Neural cell (in vitro differentiated cells): ENCODE results near the gene ADPRH. TPM values are rescaled to one million over a fixed set of nuclear protein-coding genes. Genes with fewer than 3 reads are reported as not detected.

Experiments
- H2AFZ ChIP-seq: fragments of 200-600, 300-800 bp; sonication (generic), shearing (Covaris generic); 2 replicates; pipeline ENCODE4 v1.6.0; 2014; ENCODE audit warnings: low read depth, mild to moderate bottlenecking, antibody characterized with exemption, low read length, moderate library complexity
- H3F3A ChIP-seq: fragments of 200-600 bp; shearing (Covaris generic); 2 replicates; pipeline ENCODE4 v1.6.1; 2016; ENCODE audit warnings: mild to moderate bottlenecking, moderate library complexity, mixed read lengths, antibody characterized with exemption, low read length; ENCODE audit not compliant: insufficient read depth, poor library complexity, severe bottlenecking
- H3K27ac ChIP-seq: fragments of 200-600, 300-800 bp; sonication (generic), shearing (Covaris generic); 2 replicates; pipeline ENCODE4 v1.5.1; 2014; ENCODE audit warnings: mild to moderate bottlenecking, low read length, moderate library complexity
- H3K27me3 ChIP-seq: fragments of 300-800, 200-600 bp; sonication (generic), shearing (Covaris generic); 2 replicates; pipeline ENCODE4 v1.6.0; 2014; ENCODE audit warnings: mild to moderate bottlenecking, low read depth, low read length, moderate library complexity; ENCODE audit not compliant: insufficient read depth
- H3K36me3 ChIP-seq: fragments of 300-800, 200-600 bp; sonication (generic), shearing (Covaris generic); 2 replicates; pipeline ENCODE4 v1.5.1; 2014; ENCODE audit warnings: mild to moderate bottlenecking, antibody characterized with exemption, low read length, moderate library complexity; ENCODE audit not compliant: insufficient read depth
- H3K4me2 ChIP-seq: fragments of 300-800, 200-600 bp; sonication (generic), shearing (Covaris generic); 2 replicates; pipeline ENCODE4 v1.6.0; 2014; ENCODE audit warnings: mild to moderate bottlenecking, low read length
- H3K4me3 ChIP-seq: fragments of 300-800, 200-600 bp; sonication (generic), shearing (Covaris generic); 2 replicates; pipeline ENCODE4 v1.5.1; 2014; ENCODE audit warnings: mild to moderate bottlenecking, low read length, moderate library complexity
- H3K79me2 ChIP-seq: fragments of 200-600 bp; shearing (Covaris generic); replicated peaks from 2 replicates; pipeline ENCODE4 v1.6.0; 2014; ENCODE audit warnings: mild to moderate bottlenecking, low read length, moderate library complexity; ENCODE audit not compliant: insufficient read depth
- H3K9ac ChIP-seq: fragments of 300-800, 200-600 bp; sonication (generic), shearing (Covaris generic); 2 replicates; pipeline ENCODE4 v1.6.1; 2016; ENCODE audit warnings: mild to moderate bottlenecking, low read length, mixed read lengths
- H3K9me2 ChIP-seq: fragments of 200-600 bp; shearing (Covaris generic); 2 replicates; pipeline ENCODE4 v1.6.1; 2016; ENCODE audit warnings: mild to moderate bottlenecking, low read length, mixed read lengths; ENCODE audit not compliant: insufficient read depth
- H3K9me3 ChIP-seq: fragments of 200-600, 300-800 bp; sonication (generic), shearing (Covaris generic); 2 replicates; pipeline ENCODE4 v1.6.1; 2016; ENCODE audit warnings: mild to moderate bottlenecking, mixed run types, low read length, moderate library complexity, mixed read lengths
- H4K20me1 ChIP-seq: fragments of 200-600 bp; shearing (Covaris generic); 2 replicates; pipeline ENCODE4 v1.6.1; 2016; ENCODE audit warnings: mild to moderate bottlenecking, mixed run types; ENCODE audit not compliant: insufficient read depth
- EP300 ChIP-seq: fragments of 450-650 bp; conservative IDR thresholded peaks from 2 replicates; pipeline ENCODE4 v1.6.1; 2014; ENCODE audit warnings: antibody characterized with exemption, mild to moderate bottlenecking, moderate library complexity; ENCODE audit not compliant: poor library complexity, severe bottlenecking
- EZH2 ChIP-seq: fragments of 200-600, 300-800 bp; shearing (Covaris generic), sonication (generic); IDR thresholded peaks from 2 replicates; pipeline ENCODE4 v1.6.1; 2014; ENCODE audit warnings: antibody characterized with exemption, low read length, borderline replicate concordance, mild to moderate bottlenecking; ENCODE audit not compliant: insufficient read depth, poor library complexity, severe bottlenecking
- MXI1 ChIP-seq: fragments of 450-650 bp; conservative IDR thresholded peaks from 2 replicates; pipeline ENCODE4 v1.6.1; 2014; ENCODE audit warnings: antibody characterized with exemption, mild to moderate bottlenecking; ENCODE audit not compliant: poor library complexity, severe bottlenecking
- POLR2AphosphoS5 ChIP-seq: IDR thresholded peaks from 2 replicates; pipeline ENCODE4 v1.6.1; 2012
- RAD21 ChIP-seq: fragments of 450-650 bp; conservative IDR thresholded peaks from 2 replicates; pipeline ENCODE4 v1.6.1; 2014; ENCODE audit warnings: antibody characterized with exemption, mild to moderate bottlenecking, moderate library complexity
- SMC3 ChIP-seq: fragments of 450-650 bp; conservative IDR thresholded peaks from 2 replicates; pipeline ENCODE4 v1.6.1; 2014; ENCODE audit warnings: antibody characterized with exemption, mild to moderate bottlenecking, moderate library complexity; ENCODE audit not compliant: poor library complexity
- TAF1 ChIP-seq: IDR thresholded peaks from 2 replicates; pipeline ENCODE4 v1.6.1; 2012; ENCODE audit warnings: low read depth
- polyA plus RNA-seq: library from polyadenylated mRNA; depleted of rRNA; stranded (reverse); fragments of >200 nt; gene quantifications from 2 replicates; pipeline ENCODE4 v1.2.3, GENCODE V29; 2014
- TF ChIP-seq, protein P1 (sequence below): fragments of 450-650 bp; IDR thresholded peaks from 2 replicates; pipeline ENCODE4 v1.5.1; 2014; ENCODE audit warnings: antibody characterized with exemption, mild to moderate bottlenecking, moderate library complexity; ENCODE audit not compliant: poor library complexity, severe bottlenecking
- TF ChIP-seq, protein P2 (sequence below): IDR thresholded peaks from 2 replicates; pipeline ENCODE4 v1.6.1; 2012; ENCODE audit warnings: borderline replicate concordance

Gene ADPRH
- polyA plus RNA-seq, 1 donor from 2014 or later, result 0.07 TPM

DNA sequence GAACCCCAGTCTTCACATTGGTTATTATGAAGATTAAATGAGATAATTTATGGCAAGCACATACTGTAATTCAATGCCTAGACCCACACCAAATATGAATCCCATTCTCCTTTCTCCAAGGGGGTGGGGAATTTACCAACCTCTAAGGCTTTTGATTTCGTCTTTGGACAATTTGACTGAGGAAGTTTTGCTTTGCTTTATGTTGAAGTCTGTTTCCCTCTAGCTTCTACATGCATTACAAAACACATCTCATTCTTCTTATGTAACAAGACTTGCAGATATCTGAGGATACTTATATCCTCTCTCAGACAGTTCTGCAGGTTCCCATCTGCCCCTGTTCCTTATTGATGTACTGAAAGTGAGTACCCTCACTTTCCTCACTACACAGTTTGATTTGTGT is 32.1 kb upstream of the ADPRH start:
- Histone ChIP-seq H2AFZ (no peak overlapping the region), H3K79me2 (no peaks in the 10 kb centered on the region), H3K4me3 (no peak overlapping the region), H3K4me2 (no peak overlapping the region), H3K9me2 (no peaks in the 10 kb centered on the region), H3K9ac (no peak overlapping the region), H3K9me3 (no peaks in the 10 kb centered on the region), H3K36me3 (no peaks in the 10 kb centered on the region), H4K20me1 (no peaks in the 10 kb centered on the region), H3K27me3 (no peaks in the 10 kb centered on the region), H3K27ac (no peak overlapping the region), H3F3A (no peaks in the 10 kb centered on the region)
- TF ChIP-seq SMC3, result no peak
- no peak for TF ChIP-seq RAD21
- TF ChIP-seq, protein P1, sequence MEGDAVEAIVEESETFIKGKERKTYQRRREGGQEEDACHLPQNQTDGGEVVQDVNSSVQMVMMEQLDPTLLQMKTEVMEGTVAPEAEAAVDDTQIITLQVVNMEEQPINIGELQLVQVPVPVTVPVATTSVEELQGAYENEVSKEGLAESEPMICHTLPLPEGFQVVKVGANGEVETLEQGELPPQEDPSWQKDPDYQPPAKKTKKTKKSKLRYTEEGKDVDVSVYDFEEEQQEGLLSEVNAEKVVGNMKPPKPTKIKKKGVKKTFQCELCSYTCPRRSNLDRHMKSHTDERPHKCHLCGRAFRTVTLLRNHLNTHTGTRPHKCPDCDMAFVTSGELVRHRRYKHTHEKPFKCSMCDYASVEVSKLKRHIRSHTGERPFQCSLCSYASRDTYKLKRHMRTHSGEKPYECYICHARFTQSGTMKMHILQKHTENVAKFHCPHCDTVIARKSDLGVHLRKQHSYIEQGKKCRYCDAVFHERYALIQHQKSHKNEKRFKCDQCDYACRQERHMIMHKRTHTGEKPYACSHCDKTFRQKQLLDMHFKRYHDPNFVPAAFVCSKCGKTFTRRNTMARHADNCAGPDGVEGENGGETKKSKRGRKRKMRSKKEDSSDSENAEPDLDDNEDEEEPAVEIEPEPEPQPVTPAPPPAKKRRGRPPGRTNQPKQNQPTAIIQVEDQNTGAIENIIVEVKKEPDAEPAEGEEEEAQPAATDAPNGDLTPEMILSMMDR, result no peak
- no peak for TF ChIP-seq POLR2AphosphoS5
- TF ChIP-seq, protein P2, sequence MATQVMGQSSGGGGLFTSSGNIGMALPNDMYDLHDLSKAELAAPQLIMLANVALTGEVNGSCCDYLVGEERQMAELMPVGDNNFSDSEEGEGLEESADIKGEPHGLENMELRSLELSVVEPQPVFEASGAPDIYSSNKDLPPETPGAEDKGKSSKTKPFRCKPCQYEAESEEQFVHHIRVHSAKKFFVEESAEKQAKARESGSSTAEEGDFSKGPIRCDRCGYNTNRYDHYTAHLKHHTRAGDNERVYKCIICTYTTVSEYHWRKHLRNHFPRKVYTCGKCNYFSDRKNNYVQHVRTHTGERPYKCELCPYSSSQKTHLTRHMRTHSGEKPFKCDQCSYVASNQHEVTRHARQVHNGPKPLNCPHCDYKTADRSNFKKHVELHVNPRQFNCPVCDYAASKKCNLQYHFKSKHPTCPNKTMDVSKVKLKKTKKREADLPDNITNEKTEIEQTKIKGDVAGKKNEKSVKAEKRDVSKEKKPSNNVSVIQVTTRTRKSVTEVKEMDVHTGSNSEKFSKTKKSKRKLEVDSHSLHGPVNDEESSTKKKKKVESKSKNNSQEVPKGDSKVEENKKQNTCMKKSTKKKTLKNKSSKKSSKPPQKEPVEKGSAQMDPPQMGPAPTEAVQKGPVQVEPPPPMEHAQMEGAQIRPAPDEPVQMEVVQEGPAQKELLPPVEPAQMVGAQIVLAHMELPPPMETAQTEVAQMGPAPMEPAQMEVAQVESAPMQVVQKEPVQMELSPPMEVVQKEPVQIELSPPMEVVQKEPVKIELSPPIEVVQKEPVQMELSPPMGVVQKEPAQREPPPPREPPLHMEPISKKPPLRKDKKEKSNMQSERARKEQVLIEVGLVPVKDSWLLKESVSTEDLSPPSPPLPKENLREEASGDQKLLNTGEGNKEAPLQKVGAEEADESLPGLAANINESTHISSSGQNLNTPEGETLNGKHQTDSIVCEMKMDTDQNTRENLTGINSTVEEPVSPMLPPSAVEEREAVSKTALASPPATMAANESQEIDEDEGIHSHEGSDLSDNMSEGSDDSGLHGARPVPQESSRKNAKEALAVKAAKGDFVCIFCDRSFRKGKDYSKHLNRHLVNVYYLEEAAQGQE, result no peak
- no peak for TF ChIP-seq MXI1
- no peak for TF ChIP-seq TAF1
- TF ChIP-seq EP300, result no peak
- no peak for TF ChIP-seq EZH2

DNA sequence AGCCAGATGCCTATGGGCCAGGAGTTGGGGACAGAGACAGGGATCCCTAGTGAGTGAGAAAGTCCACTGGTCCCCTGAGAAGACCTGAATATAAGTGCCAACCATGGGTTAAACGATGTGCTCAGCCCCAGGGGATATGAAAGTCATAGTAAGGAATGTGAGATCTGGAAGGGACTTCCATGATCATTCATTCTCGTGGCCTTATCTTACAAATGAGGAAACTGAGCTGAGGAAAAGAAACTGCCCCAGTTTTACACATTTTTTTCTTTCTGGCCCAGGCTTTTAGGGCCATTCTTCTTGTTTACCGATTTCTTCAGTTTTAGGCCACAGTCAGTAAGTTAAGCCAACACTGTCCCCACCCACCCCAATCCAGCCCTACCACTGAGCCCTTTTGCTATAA is 31.0 kb upstream of the ADPRH start:
- no peak overlapping the region for H3K4me2 ChIP-seq
- no peak overlapping the region for H3K4me3 ChIP-seq
- H3K27me3 ChIP-seq, result no peaks in the 10 kb centered on the region
- H3F3A ChIP-seq, result no peaks in the 10 kb centered on the region
- H3K9me2 ChIP-seq, result no peaks in the 10 kb centered on the region
- H3K9ac ChIP-seq, result no peak overlapping the region
- no peaks in the 10 kb centered on the region for H4K20me1 ChIP-seq
- H2AFZ ChIP-seq, result no peak overlapping the region
- no peak overlapping the region for H3K27ac ChIP-seq
- TF ChIP-seq SMC3, result no peak
- TF ChIP-seq, protein P2, result no peak
- TF ChIP-seq MXI1, result no peak
- TF ChIP-seq EP300, result no peak
- TF ChIP-seq RAD21, result no peak
- no peak for TF ChIP-seq POLR2AphosphoS5
- TF ChIP-seq EZH2, result no peak
- H3K9me3 ChIP-seq, result no peaks in the 10 kb centered on the region
- no peaks in the 10 kb centered on the region for H3K36me3 ChIP-seq
- H3K79me2 ChIP-seq, result no peaks in the 10 kb centered on the region
